IPS-NIHi7 (cell line): ENCODE measurements around the gene PDE4D.
A peak's percentile ranks its signal among the peaks of the same experiment; 100 is the strongest.

Experiments
- DNase-seq: peaks from one replicate; pipeline ENCODE4 v3.0.0; 2012; ENCODE audit warnings: mixed read lengths; ENCODE audit errors: extremely low spot score

The PDE4D gene

GRCh38 chr5:59040804-59041201, 852.7 kb downstream of the PDE4D start:
- no peak for DNase-seq

- no peak for DNase-seq
These were observed 853.3 kb downstream of the PDE4D start for GRCh38 chr5:59040024-59040803.

GRCh38 chr5:59039296-59040023, 854.1 kb downstream of the PDE4D start:
- DNase-seq = peak; percentile 69

- DNase-seq = peak; percentile 29
These were observed 854.7 kb downstream of the PDE4D start for GRCh38 chr5:59038798-59039295.

- no peak for DNase-seq
These were observed 855.4 kb downstream of the PDE4D start for GRCh38 chr5:59037941-59038797.

- DNase-seq = no peak
These were observed 856.1 kb downstream of the PDE4D start for GRCh38 chr5:59037453-59037852.

- no peak for DNase-seq
These were observed 856.5 kb downstream of the PDE4D start for GRCh38 chr5:59037041-59037440.

GRCh38 chr5:59036274-59036961, 857.1 kb downstream of the PDE4D start:
- no peak for DNase-seq

GRCh38 chr5:59035681-59036080, 857.8 kb downstream of the PDE4D start:
- DNase-seq = no peak

- DNase-seq = no peak
These were observed 858.9 kb downstream of the PDE4D start for GRCh38 chr5:59034498-59035186.

- no peak for DNase-seq
These were observed 866.2 kb downstream of the PDE4D start for GRCh38 chr5:59027145-59027907.

- DNase-seq = no peak
These were observed 867.8 kb downstream of the PDE4D start for GRCh38 chr5:59025734-59026133.

GRCh38 chr5:59021837-59022514, 871.5 kb downstream of the PDE4D start:
- DNase-seq = no peak

GRCh38 chr5:59021286-59021673, 872.2 kb downstream of the PDE4D start:
- no peak for DNase-seq

GRCh38 chr5:59020611-59021285, 872.8 kb downstream of the PDE4D start:
- DNase-seq = peak; percentile 48

GRCh38 chr5:59019078-59019477, 874.4 kb downstream of the PDE4D start:
- no peak for DNase-seq

GRCh38 chr5:59016925-59017324, 876.6 kb downstream of the PDE4D start:
- DNase-seq = no peak

- no peak for DNase-seq
These were observed 884.6 kb downstream of the PDE4D start for GRCh38 chr5:59008816-59009473.
